Activated CD8-positive, alpha-beta memory T cell treated with anti-CD3 and anti-CD28 coated beads, Interleukin-2, amount 50 U/mL, for 1 hour (primary cell): ENCODE results near the gene PSMB10.
A peak's percentile ranks its signal among the peaks of the same experiment; 100 is the strongest.

ENCODE experiments used
- DNase-seq: peaks from one replicate; pipeline ENCODE4 v3.0.0-alpha.2; 2020; ENCODE audit errors: extremely low read depth

PSMB10 gene

DNA sequence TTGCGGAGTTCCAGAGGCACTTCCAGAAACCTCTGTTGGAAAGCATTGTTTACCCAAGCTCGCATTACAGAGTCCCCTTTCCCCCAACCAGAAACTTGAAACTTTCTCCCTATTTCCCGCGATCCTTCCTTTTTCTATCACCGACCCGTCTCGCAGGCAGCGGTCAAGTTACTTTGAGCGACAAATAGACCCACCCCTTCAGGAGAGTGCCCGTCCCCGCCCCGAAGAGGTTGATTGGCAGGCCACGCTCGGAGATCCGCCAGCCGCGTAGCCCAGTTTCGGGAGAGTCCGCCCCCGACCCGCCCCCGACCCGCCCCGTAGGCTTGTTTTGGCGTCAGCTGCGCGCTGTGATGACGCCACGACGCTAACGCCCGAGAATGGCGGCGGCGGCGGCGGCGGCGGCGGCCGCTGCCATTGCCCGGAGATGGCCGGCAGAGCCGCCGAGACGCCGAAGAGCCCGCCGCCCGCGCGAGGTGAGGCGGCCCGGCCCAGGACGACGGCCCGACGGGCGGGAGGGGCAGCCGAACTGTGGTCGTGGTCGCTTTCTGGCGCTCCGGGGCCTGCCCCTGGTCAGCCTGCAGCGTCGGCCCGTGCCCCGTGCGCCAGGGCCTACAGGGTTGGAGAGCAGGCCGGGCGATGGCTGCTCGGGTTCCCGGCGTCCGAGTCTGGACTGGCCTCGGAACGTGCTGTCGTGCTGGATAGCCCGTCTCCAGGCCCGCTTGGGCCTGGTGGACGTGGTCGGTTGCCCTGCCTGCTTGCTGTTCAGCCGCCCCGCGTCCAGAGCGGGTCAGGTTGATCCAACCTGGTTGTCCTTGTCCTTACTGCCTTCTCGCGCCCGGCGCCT, 43.5 kb downstream of the PSMB10 start, which contains the start of gene PSKH1:
TSS of gene PSKH1 (plus strand) at position 356 of the 844 bp plus-strand sequence. CDS start 15,496 bp downstream, outside the sequence.
- DNase-seq, result peak; percentile 82

GRCh38 chr16:67892375-67892774, 44.3 kb downstream of the PSMB10 start:
- no peak for DNase-seq

DNA sequence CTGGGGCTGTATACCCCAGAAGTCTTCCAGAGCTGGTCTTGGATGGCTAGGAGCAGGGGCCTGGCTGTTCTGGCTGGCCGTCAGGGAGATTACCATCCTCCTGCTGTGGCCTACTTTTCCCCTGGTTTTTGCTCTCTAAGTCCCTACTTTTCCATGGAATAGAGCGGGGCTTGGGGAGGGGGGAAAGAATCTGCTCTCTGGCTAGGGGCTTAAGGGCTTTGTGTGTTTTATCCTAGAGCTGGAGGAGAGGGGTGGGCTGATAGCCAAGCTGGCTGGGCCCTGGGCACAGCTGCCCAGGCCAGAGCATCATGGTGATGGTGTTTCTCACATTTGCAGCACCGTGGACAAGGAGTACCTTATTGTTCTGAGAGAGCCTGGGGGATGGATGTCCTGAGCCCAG, 48.3 kb downstream of the PSMB10 start:
- no peak for DNase-seq

- no peak for DNase-seq
Measured at GRCh38 chr16:67886387-67886786, 50.3 kb downstream of the PSMB10 start.

GRCh38 chr16:67885976-67886375, 50.7 kb downstream of the PSMB10 start:
- DNase-seq, result no peak

DNA sequence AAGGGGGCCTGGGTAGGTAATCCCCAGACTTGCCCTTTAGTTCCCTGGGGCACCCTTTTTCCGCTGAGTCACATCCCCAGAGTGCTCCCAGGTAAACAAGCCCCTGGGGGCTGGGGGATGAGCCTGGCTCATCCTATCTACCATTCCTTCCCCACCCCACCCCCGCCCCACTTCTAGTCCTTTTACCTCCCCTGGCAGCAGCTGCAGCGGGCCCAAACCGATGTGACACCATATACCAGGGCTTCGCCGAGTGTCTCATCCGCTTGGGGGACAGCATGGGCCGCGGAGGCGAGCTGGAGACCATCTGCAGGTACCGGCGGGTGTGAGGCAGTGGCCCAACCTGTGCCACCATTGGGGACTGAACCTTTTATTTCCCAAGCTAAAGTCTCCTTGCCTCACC, 51.1 kb downstream of the PSMB10 start:
- DNase-seq, result no peak

- DNase-seq, result no peak
Measured at GRCh38 chr16:67884684-67885083, 52.0 kb downstream of the PSMB10 start, which contains the start of gene NRN1L. Gene NRN1L (plus strand): TSS chr16:67884885. CDS start chr16:67884904, 19 bp downstream.
